HG02840 (cell line): Measurements from ENCODE around the gene RASGEF1B.

Experiments
- ATAC-seq: cut with Tn5 transposase; IDR thresholded peaks from one replicate; pipeline ENCODE4 v1.9.1; 2021; ENCODE audit warnings: mild to moderate bottlenecking, moderate library complexity, moderate number of reproducible peaks; ENCODE audit not compliant: unreplicated experiment, low FRiP score

RASGEF1B gene

DNA sequence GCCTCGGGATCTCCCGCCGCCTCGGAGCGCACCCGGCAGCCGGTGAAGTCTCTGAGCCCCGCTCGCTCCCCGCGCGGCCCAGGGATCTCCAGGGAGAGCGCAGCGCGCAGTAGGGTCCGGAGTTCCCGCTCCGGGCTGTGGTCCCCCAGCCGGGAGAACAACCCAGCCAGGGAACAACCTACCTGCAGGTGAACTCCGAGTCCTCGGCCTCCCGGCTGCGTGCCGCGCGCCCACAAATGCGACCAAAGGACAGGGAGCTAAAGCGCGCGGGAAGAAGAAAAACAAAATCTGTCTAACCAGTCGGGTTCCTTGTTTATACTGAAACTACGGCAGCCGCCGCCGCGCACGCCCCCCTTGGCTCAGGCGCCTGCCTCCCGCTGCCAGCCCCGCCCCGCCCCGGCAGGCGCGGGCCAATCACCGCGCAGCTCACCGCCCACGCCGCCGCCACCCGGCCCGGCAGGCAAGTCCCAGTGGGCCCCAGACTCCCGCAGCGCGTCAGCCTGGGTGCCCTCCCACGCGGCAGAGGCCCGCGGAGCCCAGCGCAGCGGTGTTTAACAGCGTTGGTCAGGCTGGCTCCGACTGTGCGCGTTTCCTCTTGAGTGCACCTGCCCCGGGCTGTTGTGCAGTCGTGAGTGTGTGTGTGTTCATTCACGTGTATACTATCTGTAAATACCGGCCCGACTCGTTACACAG is at the start of gene RASGEF1B:
Gene RASGEF1B (minus strand): TSS at position 320 of the 693 bp plus-strand sequence. CDS start 12,399 bp downstream, outside the sequence.
- ATAC-seq = peak; percentile 94

- ATAC-seq = no peak
Observed at GRCh38 chr4:81519856-81520255, 48.1 kb upstream of the RASGEF1B start.

GRCh38 chr4:81519427-81519773 is 47.7 kb upstream of the RASGEF1B start:
- no peak for ATAC-seq

DNA sequence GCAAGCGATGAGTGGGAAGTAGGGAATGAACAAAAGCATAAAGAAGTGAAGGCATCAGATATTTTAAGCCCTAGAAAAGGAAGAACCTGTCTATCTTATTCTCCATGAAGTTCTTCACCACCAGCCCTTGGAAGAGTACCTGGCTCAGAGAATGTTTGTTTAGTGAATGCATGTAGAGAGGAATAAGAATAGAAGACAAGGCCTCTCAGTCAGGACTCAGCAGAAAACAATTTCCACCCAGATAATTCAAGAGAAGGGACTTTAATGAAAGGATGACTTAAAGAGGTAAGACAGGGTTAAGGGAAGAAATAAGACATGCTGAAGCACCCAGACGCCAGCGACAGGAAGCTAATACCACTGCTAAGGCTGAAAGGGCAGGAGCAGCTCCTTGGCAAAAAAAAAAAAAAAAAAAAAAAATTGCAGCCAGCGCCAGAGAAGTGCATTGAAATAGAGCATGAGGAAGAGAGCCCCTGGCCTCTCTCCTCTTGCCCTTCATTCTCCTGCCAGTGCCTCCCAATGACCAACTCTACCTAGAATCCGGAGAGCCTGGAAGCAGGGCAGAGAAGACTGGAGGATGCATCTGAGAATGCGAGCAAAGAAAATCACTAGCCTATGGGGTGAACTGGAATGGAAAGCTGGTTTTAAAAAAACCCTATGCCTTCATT is 47.2 kb upstream of the RASGEF1B start:
- no peak for ATAC-seq

DNA sequence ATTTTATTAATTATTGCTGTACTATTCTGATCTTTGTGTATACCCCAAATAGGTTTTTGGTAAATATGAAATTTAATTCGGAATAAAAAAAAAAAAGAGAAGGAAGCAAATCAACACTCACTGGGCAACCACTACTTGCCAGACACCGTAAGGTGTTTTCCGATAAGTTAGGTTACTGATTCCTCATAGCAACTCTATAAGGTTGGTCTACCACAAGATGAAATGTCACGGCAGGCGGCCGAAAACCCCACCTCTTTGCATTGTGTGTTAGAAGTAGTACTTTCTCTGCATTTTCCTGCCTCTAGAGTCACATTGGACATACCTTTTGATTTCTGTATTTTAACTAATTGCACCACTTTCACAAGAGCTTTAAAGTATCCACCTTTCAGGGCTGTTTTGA is 44.5 kb upstream of the RASGEF1B start:
- ATAC-seq = no peak

DNA sequence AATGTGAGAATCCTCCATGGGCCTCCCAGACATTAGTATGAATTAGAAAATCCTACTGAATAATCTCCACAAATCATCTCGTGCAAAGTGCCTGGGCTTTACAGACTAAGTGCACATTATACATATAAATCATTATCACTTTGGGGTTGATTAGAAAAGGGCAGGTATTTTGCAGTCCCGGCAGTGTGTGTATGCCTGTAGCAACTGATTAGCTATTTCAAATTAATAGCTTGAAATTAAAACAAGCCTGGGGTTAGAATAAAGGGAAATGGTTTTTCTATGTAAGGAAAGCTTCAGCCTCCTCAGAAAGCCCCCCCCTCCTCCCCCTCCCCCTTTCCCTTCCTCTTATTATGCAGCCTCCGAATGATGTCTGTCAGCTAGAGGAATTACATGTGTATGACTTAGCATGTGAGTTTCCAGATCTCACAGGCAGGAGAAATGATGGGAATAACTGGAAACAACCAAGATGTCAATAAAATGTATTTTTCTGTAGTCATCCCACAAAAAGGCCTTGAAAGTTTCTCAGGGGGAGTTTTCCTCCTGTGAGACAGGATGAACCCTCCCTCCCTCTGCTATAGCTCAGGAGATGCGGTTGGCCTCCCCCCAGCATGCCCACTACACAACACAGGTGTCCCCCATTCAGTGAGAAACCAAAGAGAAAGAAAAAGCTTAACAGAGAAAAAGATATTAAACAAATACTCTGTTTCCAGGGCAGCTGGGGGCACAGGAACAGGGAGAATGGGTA is 41.2 kb upstream of the RASGEF1B start:
- no peak for ATAC-seq

DNA sequence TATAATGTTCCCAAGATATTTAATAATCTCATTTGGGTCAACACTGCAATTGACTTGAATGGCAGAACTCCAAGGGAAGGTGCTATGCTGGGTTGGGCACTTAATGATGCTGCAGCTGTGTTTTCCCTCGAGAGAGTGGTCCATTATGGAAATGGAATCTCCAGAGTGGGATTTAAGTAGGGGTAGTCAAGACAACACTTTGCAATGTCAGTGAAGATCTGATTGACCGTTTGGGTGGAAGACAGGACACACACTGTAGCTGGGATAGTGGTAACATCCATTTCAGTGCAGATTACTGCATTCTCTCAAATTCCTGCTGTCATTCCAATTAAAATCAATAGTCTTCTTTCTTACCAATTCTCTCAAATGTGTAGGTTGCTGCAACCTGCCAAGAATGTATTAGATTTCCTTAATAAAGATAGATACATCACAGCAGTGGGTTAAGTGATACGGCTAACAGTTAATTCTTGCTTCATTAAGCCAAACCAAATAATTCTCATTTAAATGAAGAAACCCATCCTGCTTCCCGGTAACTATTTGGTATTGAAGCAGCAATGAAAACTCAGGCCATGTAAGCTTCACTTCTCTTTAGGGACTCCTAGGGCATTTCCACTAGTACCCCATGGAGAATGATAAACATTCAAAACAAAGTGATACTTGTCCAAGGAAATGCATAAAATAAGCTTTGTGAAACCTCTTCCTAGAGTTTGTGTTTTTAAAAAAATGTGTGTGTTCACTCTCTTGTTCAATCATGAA is 40.5 kb upstream of the RASGEF1B start:
- no peak for ATAC-seq

DNA sequence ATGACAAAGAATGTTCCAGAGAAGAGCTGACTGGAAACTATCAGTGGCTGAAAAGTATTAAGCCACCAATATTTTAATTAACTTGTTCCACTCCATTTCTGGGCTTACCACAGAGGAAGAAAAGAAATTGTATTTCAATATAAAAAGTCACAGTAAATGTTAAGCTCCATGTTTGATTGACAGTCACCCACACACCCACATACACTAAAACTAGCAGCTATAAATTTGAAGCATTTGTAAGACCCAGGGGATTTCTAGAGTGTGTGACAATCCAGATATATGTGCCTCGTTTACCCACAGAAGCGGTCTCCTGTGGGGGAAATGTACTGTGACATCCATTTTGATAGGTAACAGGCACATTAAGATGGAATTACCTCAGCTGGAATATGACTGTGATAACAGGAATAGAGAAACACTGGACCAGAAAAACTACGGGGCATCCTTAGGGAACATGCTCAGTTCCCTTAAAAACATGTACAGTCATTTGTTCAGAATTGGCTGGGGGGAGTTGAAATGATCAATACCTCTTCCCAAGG is 39.0 kb upstream of the RASGEF1B start:
- no peak for ATAC-seq

DNA sequence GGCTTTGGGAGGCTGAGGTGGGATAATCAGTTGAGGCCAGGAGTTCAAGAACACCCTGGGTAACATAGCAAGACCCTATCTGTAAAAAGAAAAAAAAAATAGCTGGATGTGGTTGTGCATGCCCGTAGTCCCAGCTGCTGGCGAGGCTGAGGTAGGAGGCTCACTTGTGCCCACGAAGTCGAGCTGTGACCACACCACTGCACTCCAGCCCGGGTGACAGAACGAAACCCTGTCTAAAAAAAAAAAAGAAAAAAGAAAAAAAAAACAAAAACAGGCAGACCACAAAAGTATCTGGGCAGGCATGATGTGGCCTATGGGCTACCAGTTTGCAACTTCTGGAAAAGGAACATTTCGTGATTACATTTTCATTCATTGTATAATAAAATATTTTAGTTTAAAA is 38.1 kb upstream of the RASGEF1B start:
- ATAC-seq = no peak

DNA sequence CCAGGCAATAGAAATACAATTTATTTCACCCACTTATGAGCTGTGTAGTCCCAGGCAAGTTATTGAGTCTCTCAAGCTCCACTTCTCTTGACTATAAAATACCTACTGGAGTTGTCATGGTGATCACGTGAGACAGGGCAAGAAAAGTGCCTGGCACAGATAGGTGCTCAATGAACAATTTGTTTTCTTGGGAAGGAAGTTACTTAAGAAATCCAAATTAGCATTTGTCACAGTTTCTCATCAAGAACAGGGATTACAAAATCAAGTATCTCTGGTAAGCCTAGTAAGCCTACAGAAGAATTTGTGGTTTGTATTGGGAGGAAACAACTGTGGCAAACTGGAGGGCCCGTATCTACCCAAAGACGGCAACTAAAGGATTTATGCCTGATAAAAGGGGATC is 37.5 kb upstream of the RASGEF1B start:
- no peak for ATAC-seq

DNA sequence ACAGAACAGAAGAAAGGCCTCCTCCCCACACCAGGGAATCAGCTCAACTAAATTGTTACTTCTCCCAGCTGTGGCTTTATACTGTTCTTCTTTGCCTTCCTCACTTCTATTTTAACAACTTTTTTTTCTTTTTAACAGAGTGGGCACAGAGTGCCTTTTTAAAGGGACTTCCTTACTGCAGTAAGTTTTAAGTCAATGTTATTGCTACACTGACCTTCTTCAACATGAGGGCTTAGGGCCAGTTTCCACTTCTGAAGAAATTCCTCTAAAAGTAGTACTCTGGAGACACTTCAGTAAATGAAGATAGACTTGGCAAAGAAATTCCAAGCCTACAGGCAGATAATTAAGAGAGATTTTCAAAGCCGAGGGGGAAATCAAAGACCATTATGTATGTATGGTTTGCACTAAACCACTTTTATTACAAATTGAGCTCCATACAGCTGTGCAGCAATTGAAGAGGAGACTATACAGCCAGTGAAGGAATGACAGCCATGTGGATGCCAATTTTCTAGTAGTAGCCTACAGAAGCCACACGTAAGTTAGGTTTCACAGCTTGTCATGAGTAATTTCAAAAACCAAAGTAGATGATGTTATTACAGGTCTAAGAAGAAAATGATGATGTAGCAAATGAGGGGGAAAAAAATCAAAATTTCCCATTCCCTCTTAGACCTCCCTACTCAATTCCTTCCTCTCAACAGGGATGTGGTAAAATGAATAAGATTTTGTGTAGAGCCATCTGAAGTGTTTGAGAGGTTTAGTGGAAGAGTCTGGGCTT is 36.9 kb upstream of the RASGEF1B start:
- no peak for ATAC-seq

GRCh38 chr4:81507530-81507929 is 35.8 kb upstream of the RASGEF1B start:
- no peak for ATAC-seq

GRCh38 chr4:81506731-81507130 is 35.0 kb upstream of the RASGEF1B start:
- peak; percentile 83 for ATAC-seq

- no peak for ATAC-seq
Observed at GRCh38 chr4:81505726-81506125, 34.0 kb upstream of the RASGEF1B start.

- ATAC-seq = peak; percentile 62
Observed at GRCh38 chr4:81505004-81505598, 33.4 kb upstream of the RASGEF1B start.

- ATAC-seq = no peak
Observed at GRCh38 chr4:81504112-81505003, 32.7 kb upstream of the RASGEF1B start.

- ATAC-seq = no peak
Observed at GRCh38 chr4:81503586-81503985, 31.9 kb upstream of the RASGEF1B start.

DNA sequence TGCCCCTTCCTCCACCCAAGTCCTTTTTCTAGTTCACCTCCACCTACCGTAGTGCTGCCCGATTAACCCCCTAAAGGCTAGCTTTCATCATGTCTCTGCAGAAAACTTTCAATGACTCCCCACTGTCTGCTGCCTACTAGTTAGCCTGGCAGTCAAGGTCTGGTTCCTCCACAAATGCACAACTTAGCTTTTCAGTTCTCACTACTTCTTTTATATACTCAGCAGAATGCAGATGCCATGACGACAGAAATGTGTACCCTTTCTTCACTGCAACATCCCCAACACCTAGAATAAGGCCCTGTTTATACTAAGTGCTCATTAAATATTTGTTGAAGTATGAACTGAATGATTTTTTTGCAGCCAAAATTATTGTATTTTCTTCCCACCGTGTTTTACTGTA is 30.9 kb upstream of the RASGEF1B start:
- ATAC-seq = no peak
